HL-60/S4 treated with retinoic acid at 250 ng/mL for 4 days and 3 days (cell line): Measurements from ENCODE around the gene SBNO2.

Experiments used
- in situ Hi-C: fragments of 300-500 bp; cut with MboI; formaldehyde crosslinking; loops from 2 replicates; pipeline ENCODE4 v1.7.0; 2022; ENCODE audit warnings: low sequenced_read_pairs

Gene SBNO2

DNA sequence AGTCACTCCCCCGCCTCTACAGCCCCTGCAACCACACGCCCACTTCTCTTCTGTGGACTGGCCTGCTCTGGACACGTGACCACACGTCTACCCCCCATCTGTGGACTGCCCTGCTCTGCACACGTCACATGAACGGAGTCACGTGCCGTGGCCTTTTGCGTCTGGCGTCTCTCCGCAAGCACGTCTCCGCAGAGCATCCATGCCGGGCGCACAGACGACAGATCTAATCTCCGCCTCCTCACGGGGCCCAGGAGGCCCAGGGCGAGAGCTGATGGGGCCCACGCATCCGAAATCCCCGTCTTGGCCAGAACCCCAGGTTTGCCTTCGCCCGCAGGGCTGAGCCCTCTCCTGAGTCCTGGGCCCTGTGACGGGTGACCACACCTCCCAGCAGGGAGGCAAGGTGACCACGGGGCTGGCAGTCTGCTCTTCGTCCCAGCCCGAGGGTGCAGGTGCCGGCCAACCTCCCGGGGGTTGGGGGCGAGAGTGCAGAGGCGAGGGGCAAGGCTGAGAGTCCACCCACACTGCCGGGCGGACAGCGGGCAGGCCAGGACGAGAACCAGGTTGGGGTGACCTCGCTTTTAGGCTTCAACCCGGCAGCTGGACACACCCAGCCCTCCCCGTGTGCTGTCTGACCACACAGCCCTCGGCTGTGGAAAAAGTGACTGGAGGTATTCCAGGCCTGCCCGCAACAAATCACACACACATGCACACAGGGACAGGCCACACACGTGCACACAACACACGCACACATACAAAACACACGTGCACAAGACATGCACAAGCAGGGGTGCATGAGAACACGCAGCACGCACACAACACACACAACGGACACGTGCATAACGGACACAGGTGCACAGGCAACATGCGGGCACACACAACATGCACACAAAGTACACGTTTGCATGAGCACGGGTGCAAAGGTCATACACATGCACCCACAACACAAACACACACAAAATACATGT, 3.9 kb downstream of the SBNO2 start:
- in situ Hi-C loops = no loop called here

DNA sequence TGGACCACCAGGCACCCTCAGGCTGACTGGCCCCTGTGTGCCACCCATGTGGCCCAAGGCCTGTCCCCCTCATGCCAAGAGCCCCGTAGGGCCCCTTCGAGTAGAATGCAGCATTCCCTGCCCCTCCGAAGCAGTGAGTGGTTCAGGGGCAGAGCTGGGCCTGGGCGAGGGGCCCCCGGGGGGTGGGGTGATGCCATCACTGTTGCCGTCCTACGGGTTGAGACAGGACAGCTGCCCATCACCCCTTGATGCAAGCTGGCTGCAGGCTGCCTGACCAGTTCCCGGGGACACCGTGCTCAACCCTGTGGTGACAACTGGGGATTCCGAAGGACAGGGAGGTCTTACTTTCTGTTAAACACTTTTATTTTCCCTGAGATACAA, 4.7 kb downstream of the SBNO2 start:
- in situ Hi-C loops = no loop called here

DNA sequence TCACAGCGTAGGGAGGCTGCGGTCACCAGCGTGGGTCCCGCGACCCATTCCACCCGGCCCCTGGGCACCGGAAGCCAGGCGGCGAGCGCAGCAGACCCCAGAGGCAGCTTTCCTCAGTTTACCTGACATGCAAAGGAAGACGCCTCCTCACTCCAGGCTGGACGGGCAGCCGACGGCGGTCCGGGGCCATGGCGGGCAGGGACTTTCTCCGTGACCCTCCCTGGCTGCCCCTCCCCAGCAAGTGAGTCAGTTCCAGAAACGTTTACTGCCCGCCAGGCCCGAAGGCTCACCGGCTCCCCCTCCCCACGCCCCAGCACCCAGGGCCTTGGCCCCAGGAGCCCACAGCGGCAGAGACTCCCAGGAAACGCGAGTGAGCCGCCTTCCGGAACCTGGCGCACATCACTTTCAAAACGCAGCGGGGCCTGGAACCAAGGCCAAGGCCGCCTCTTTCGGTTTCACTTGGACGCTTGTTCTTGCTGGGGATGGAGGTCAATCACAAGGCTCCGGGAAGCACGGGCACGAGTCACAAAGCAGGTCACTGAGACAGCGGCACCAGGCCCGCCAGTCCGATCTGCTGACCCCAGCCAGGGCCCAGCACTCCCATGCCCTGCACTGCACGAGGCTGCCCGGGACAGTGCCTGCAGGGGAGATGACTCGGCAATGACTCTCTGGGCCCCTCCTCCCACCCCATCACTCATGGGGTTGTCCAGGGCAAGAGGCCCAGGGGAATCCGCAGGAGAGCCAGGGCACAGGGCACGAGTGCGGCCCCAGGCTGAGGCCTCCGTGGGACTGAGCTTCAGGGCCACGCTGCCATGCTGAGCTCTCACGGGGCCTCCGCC, 5.3 kb downstream of the SBNO2 start:
- in situ Hi-C loops = no loop called here

DNA sequence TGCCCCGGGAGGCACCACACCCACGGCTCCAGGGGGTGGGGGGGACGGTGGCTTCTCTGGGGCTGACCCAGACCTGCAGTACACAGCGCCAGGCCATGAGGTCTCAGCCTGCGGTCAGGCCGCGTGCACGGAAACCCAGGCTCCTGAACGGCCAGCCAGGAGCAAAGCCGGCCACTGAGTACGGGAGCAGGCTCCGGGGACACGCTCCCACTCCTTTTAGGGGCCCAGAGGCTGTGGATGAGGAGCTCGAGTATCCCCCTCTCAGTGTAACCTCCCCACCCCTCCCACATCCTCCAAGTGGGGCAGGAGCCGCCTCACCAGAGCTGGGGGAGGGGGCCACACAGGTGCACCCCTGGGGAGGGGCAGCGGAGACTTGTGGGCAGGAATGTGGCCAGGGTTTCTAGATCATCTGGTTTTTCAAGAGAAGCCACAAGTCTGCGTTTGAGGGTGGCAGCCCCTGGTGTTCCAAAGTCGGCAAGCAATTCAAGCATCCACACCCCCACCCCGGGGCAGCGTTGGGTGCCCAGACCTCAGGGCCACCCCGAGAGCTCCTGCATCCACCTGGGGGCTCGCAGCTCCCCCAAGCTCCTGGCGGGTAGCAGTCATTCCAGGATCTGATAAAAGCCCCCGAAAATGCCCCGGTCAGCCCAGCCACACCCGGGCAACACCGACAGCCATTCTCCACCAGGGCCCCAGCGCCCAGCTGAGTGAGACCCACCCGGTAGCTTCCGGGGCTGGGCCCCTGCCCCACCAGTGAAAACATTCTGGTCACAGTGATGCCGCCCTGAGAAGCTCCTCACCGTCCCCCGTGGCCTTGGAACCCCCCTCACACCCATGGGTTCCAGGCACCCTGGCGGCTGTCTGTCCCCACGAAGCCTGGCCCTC, 6.1 kb downstream of the SBNO2 start:
- in situ Hi-C loops = no loop called here

DNA sequence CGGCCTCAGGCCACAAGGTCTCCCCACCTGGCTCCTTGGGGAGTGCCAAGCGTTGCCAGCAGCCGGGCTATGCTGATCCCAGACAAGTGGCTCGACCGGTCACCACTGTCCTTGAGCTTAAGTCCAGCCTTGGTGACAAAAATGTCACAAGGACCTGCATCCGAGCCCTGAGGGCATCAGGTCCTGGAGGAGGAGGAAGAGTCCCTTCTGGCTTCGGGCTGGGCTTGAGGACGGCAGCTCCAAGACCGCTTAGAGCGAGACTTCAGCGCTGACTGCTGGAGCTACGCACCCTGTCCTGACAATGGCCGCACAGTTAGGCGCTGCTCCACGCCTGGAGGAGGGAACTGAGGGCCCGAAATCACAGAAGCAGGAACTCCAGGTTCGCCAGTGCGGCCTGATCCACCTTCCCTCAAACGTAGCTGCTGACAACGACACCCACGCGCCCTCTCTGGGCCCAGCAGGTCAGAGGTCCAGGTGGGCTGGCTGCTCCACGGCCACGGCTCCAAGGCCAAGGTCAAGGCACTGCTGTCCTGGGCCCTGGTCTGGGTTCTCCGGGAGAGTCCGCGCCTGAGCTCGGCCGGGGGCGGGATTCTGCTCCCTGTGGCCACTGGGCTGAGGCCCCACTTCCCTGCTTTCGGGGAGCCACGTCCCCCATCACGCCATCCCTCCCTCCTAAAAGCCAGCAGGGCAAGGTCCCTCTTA, 7.0 kb downstream of the SBNO2 start:
- in situ Hi-C loops = no loop called here

DNA sequence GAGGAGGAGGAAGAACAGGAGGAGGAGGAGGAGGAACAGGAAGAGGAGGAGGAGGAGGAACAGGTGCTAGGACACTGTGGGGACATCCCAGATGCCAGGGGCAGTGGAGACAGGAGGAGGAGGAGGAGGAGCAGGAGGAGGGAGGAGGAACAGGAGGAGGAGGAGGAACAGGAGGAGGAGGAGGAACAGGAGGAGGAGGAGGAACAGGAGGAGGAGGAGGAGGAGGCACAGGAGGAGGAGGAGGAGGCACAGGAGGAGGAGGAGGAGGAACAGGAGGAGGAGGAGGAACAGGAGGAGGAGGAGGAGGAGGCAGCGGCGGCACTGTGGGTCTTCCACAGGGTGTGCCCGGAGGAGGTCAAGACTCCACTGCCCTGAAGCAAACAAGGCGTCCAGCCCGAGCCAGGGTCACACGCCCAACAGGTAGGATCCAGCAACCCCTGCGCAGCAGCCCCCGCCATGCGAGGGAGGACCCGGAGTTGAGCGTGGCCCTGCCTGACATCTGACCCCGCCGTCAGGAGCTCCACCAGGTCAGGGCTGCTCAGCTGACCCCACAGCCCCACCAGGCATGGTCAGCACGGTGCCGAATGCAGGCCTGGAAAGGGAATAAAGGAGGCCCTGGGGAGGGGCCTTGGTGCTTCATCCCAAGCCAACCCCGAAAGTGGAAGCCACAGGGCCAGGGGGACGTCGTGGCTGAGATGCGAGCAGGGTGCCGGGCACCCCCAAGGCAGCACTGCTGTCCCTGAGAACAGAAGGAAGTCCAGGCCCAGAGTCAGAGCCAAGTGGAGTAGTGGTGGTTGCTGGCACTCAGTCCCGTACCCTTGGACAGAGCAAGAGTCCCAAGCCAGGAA, 9.2 kb downstream of the SBNO2 start:
- in situ Hi-C loops = no loop called here

DNA sequence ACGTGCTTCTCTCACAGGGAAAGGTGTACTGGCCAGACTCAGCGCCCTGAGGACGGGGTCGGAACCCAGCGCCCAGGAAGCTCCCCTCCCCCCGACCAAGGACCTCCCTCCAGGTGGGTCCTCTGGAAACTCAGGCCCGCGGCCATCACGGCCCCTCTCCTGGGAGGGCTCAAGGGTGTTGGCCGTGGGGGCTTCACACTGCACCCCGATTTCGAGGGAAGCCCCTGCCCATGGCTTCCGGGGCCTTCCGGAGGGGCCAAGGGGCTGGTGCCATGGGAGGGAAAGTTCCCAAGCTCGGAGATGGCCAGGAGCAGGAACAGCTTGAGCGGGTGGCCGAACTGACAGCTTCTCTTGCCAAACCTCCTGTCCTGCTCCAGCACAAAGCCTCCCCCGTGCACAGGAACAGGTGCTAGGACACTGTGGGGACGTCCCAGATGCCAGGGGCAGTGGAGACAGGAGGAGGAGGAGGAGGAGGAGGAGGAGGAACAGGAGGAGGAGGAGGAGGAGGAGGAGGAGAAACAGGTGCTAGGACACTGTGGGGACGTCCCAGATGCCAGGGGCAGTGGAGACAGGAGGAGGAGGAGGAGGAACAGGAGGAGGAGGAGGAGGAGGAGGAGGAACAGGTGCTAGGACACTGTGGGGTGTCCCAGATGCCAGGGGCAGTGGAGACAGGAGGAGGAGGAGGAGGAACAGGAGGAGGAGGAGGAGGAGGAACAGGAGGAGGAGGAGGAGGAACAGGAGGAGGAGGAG, 10.0 kb downstream of the SBNO2 start:
- in situ Hi-C loops = no loop called here

DNA sequence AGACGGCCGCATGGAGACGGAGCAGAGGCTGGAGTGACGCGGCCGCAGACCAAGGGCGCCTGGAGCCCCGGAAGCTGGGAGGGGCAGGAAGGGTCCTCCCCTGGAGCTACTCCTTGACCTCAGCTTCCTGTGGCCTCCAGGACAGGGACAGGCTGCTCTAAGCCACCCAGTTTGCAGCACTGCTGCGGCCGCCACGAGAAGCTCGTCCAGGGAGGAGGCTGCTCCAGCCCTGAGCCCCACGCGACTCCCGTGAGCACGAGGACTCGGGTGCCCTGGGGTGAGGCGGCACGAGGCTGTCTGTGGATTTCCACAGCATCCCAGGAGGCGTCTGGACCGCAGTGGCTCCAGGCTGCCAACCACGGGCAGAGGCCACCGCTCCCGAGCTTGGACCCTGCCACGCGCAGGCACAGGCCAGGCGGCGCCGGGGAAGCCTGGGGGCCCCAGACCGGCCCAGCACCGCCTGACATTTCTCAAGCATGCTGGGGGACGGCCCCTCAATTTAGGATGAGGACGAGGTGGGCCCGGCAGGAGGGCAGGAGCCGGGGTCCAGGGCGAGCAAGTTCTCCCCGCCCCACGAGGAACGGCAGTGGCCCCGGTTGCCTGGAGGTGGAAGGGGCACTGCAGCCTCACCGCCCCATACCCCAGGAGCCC, 10.7 kb downstream of the SBNO2 start:
- in situ Hi-C loops = no loop called here

DNA sequence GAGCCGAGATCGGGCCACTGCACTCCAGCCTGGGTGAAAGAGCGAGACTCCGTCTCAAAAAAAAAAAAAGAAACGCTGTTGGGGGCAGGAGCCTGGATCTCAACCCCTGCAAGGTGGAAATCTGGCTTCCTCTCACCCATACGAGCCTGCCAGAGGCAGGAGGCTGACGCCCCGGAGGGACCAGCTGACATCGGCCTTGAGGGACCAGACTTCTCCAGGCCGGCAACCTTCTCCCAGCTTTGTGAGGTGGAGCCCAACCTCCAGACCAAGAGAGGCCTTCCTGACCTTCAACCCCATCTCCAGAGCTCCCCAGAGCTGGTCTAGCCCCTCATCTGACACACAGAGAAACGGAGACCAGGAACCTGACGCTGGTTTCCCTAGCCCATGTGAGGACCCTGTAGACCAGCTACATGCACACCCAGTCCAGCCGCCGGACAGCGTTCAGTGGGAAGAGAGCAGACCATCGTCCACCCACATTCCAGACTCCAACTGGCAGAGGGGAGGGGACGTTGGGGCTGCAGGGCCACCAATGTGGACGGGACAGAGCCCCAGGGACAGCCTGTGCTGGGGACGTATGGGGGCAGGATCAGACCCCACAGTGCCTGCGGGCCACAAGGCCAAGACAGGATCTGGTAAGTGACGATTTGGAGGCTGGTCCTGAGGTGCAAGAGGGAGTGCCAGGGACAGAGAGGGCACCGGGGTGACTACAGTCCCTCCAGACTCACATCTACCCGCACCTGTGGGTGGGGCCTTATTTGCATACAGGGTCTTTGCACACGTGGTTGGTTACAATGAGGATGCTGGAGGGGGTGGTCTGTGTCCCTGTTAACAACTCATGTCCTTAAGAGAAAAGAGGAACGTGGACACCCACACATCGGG, 11.4 kb downstream of the SBNO2 start:
- in situ Hi-C loops = no loop called here

DNA sequence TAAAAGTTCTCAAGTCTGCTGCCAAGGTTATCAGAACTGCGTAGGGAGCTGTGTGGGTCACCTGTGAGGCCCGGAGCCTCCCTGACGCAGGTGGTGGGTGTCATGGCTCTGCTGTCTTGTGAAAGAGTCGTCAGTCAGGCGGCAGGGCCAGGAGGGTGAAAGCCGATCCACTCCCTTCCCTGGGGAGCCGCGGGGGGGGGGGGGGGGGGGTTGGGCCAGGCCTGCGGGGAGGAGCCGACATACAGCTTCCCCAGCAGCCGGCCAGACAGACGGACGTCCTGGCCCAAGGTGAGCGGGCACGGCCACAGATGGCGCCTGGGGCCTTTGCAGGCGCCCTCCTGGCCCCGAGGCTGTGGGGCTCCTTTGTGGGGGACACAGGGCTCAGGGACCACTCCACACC, 12.4 kb downstream of the SBNO2 start:
- in situ Hi-C loops = no loop called here

DNA sequence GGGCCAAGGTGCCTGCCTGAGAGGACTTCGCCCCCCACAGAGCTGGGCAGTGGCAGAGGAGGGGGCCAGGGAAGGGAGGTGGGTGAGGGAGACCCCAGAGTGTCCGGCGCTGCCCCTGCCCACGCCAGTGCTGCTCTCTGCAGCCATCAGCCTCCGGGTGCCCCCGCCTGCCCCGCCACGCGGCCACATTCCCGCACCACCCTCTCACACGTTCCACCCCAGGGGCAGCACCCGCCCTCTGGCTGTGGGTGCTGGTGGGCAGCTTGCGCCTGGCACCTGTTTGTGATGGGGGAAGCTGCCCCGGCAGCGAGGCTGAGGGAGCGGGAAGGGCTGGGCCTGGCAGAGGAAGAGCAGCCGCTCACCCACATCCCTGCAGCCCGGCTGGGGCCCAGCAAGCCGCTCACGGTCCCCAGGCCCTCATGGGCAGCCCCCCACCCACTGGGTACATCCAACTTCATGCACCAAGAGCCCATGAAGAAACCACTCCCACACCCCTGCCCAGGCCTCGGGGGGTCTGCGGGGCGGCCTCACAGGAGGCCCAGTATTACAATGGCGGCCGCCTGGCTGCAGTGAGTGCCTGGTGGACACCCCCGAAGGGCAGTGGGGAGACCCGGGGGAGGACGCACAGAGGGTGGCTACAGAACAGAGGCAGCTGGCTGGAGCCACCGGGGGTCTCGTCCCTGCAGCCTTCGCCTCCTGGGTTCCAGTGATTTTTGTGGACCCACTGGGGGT, 14.0 kb downstream of the SBNO2 start:
- in situ Hi-C loops = no loop called here

DNA sequence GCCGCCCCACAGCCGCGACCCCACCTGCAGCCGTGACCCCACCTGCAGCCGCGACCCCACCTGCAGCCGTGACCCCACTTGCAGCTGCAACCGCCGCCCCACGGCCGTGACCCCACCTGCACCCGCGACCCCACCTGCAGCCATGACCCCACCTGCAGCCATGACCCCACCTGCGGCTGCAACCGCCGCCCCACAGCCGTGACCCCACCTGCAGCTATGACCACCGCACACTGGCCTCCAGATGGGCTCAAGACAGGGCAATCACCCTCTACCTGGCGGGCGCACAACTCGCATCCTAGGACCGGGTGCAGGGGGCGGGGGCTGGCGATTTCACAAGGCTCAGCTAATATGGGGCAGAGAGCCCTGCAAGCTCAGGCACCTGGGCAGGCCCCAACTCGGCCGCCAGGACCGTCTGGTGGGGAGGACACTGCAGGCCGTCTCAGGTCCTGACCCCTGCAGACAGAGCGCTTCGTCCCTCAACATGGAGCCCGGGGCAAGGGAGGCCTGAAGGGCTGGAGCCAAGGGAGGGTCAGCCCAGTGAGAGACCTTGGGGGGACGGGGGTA, 15.1 kb downstream of the SBNO2 start:
- in situ Hi-C loops = no loop called here

DNA sequence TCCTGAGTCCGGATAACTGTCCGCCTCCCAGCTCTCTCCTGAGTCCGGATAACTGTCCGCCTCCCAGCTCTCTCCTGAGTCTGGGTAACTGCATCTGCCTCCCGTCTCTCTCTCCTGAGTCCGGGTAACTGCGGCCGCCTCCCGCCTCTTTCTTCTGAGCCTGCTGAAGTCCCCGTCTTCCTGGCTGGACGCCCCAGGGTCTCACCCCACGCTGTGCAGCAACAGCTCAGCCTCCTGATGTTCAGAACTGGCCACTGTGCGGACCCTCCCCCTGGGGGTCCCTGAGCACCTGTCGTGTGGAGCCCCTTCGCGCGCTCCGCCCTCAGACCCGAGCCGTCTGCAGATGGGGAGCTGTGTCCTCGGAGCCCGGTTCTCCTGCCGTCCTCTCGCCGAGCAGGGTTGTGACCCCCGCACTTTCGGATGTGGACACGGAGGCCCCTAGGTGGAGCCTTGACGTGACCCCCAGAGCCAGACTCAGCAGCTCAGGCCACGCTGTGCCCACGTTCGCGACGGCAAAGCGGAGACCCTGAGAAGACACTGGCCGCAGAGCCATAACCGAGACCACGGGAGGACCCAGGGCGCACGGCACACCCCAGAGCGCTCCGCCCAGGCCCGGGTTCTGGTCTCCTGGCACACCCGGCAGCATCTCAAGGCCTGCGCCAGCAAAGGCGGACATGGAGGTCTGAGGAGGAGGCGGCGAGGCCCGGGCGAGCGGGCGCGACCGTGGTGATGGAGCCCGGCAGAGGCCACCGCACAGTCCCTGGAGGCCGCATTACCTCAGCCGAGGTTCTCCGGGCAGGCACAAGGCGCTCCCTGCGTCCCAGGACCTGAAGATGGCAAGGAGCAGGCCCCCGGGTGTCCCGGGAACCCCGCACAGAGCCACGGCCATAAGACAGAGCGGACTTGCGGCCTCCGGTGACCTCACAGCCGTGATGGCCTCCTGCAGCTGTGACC, 15.9 kb downstream of the SBNO2 start:
- in situ Hi-C loops = no loop called here

DNA sequence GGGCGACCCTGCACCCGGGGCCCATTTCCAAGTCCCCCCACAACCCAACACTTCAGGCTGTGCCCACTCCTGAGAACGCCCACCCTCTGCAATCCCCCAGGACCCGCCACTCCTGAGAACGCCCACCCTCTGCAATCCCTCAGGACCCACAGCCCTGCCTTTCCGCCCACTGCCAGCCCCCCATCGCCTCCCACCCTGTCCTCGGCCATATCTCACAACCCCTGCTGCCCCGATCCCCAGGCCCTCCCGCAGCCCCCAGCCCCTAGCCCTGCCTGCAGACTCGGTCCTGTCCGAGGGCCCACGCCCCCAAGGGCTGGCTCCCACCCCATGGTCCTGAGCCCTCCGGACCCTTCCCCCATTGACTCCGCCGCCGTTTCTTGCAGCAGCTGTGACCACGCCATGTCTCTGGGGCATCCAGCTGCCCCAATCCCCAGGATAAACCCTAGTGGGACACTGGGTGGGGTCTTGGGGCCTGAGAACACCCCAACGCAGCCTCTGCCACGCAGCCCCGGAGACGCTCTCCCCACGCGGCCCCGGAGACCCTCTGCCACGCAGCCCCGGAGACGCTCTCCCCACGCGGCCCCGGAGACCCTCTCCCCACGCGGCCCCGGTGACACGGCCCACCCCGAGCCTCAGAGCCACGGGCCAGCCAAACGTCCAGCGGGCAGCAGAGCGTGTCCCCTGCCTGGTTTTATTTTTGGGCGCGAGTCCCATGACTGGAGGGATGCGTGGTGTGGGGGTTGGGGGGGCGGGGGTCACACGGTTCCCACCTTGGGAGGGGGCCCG, 17.0 kb downstream of the SBNO2 start:
- in situ Hi-C loops = no loop called here
